Lower lobe of right lung (tissue), 2 donors: Measurements from ENCODE around the gene TTLL11. TPM values are rescaled to one million over a fixed set of nuclear protein-coding genes. Genes with fewer than 3 reads are reported as not detected.

Experiments
- ATAC-seq, 2 donors: fragments of 200-7000 bp; cut with Tn5 transposase; one replicate each; pipeline ENCODE4 v1.9.1; 2020 to 2022; ENCODE audit warnings: mild to moderate bottlenecking in 2 of 2, moderate library complexity in 2 of 2
- DNase-seq: peaks from one replicate; pipeline ENCODE4 v3.0.0-alpha.2; 2020
- H3K27ac ChIP-seq: fragments of 200-600 bp; one replicate; pipeline ENCODE4 v1.8.0; 2022
- H3K27me3 ChIP-seq: fragments of 200-600 bp; one replicate; pipeline ENCODE4 v1.8.0; 2022; ENCODE audit warnings: low read depth
- H3K36me3 ChIP-seq: fragments of 200-600 bp; one replicate; pipeline ENCODE4 v1.8.0; 2022; ENCODE audit warnings: mild to moderate bottlenecking
- H3K4me1 ChIP-seq: fragments of 200-600 bp; one replicate; pipeline ENCODE4 v1.8.0; 2022
- H3K4me3 ChIP-seq: fragments of 200-600 bp; one replicate; pipeline ENCODE4 v1.8.0; 2022; ENCODE audit warnings: mild to moderate bottlenecking
- H3K9me3 ChIP-seq: fragments of 200-600 bp; one replicate; pipeline ENCODE4 v1.8.0; 2022
- CTCF ChIP-seq: fragments of 200-600 bp; IDR thresholded peaks from one replicate; pipeline ENCODE4 v1.8.0; 2022; ENCODE audit warnings: antibody characterized with exemption, mild to moderate bottlenecking
- intact Hi-C: fragments of 100-400 bp; cut with DNase I; formaldehyde crosslinking; loops from one replicate; pipeline ENCODE4 v1.11.0; 2022
- total RNA-seq: library from RNA; stranded (reverse); fragmentation: NEBNext Ultra II Directional; extraction: Animal tissue kit (Norgen Biotek cat#: 25700); gene quantifications from one replicate; pipeline ENCODE4 v1.2.1, GENCODE V29; 2021
- donor health status: DM: no; HTN: yes; CAD: no; lungs with severe emphysema.

The TTLL11 gene
- total RNA-seq, 1 donor from 2014 or later, result 11.7 TPM

GRCh38 chr9:122059214-122059954 lies 33.7 kb downstream of the TTLL11 start:
- DNase-seq, result no peak
- Histone ChIP-seq H3K27me3 (no peaks in the 10 kb centered on the region), H3K36me3 (no peaks in the 10 kb centered on the region), H3K9me3 (no peaks in the 10 kb centered on the region), H3K27ac (no peak overlapping the region), H3K4me1 (no peaks in the 10 kb centered on the region), H3K4me3 (no peak overlapping the region)
- intact Hi-C loops, result no loop called here
- no peak for TF ChIP-seq CTCF
- ATAC-seq, result no peak

- intact Hi-C loops, result no loop called here
- no peak for TF ChIP-seq CTCF
- DNase-seq (no peak), ATAC-seq (no peak)
- no peaks in the 10 kb centered on the region for H3K36me3 ChIP-seq
- H3K27ac ChIP-seq, result no peak overlapping the region
- no peaks in the 10 kb centered on the region for H3K9me3 ChIP-seq
- no peak overlapping the region for H3K4me3 ChIP-seq
- H3K27me3 ChIP-seq, result no peaks in the 10 kb centered on the region
- H3K4me1 ChIP-seq, result no peaks in the 10 kb centered on the region
These were observed 34.4 kb downstream of the TTLL11 start for GRCh38 chr9:122058709-122059108.

- no peak for TF ChIP-seq CTCF
- no peaks in the 10 kb centered on the region for H3K27me3 ChIP-seq
- intact Hi-C loops, result no loop called here
- H3K4me3 ChIP-seq, result no peak overlapping the region
- no peaks in the 10 kb centered on the region for H3K4me1 ChIP-seq
- no peak for ATAC-seq
- no peak for DNase-seq
- H3K27ac ChIP-seq, result no peak overlapping the region
- H3K36me3 ChIP-seq, result no peaks in the 10 kb centered on the region
- no peaks in the 10 kb centered on the region for H3K9me3 ChIP-seq
These were observed 35.1 kb downstream of the TTLL11 start for GRCh38 chr9:122058051-122058450.

GRCh38 chr9:122057211-122057610 lies 35.9 kb downstream of the TTLL11 start:
- intact Hi-C loops, result no loop called here
- no peak for ATAC-seq

GRCh38 chr9:122056484-122056883 lies 36.6 kb downstream of the TTLL11 start:
- intact Hi-C loops, result no loop called here
- no peaks in the 10 kb centered on the region for H3K9me3 ChIP-seq
- no peak for TF ChIP-seq CTCF
- no peaks in the 10 kb centered on the region for H3K27me3 ChIP-seq
- no peaks in the 10 kb centered on the region for H3K36me3 ChIP-seq
- no peaks in the 10 kb centered on the region for H3K4me1 ChIP-seq
- no peak overlapping the region for H3K4me3 ChIP-seq
- DNase-seq, result no peak
- no peak for ATAC-seq
- no peak overlapping the region for H3K27ac ChIP-seq

More at GRCh38 chr9:122057211-122057610, 35.9 kb downstream of the TTLL11 start:
- TF ChIP-seq CTCF, result no peak
- Histone ChIP-seq H3K4me1 (no peaks in the 10 kb centered on the region), H3K27me3 (no peaks in the 10 kb centered on the region), H3K4me3 (no peak overlapping the region), H3K27ac (no peak overlapping the region), H3K36me3 (no peaks in the 10 kb centered on the region), H3K9me3 (no peaks in the 10 kb centered on the region)
- no peak for DNase-seq
